T47D (cell line): ENCODE results near the gene KIF2A.
"Not testable (repeated sequence)": the region's sequence is repeated elsewhere in the genome, so short reads cannot be mapped to it uniquely, and the experiment has no call there.

Source experiments
- DNase-seq, 2 experiments: peaks; one replicate each; pipeline versions ENCODE4 v3.0.0 to v3.0.0-alpha.2; 2011 to 2012; ENCODE audit warnings: low read depth in 1 of 2, low spot score in 1 of 2
- JUND ChIP-seq: IDR thresholded peaks from 2 replicates; pipeline ENCODE4 v1.6.1; 2012; ENCODE audit warnings: low read depth
- in situ Hi-C: cut with HindIII; loops from 2 replicates; pipeline ENCODE4 v1.10.0; 2016; ENCODE audit warnings: low sequenced_read_pairs, low pct_unique_long_range_greater_than_20kb

The KIF2A gene

DNA sequence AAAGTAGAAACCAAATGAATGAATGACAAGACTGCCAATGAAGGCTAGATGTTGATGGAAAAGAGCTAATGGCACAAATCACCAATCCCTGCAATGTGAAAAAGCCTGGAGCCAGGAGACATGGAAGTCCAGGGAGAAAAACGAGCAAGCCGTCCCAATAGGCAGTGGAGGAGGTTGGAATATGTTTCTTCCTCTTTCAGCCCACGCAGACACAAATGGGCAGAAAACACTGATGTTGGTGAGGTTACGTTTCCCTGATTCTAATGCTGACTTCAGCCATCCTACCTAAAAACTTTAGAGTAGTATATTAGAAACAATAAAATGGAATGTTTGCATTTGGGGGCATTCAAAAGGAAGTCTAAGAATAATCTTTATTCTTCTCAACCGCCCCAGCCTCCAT is 23.9 kb upstream of the KIF2A start:
- no peak for DNase-seq
- in situ Hi-C loops = no loop called here
- TF ChIP-seq JUND = no peak

- DNase-seq = no peak
- in situ Hi-C loops = no loop called here
- TF ChIP-seq JUND = no peak
These were observed 23.0 kb upstream of the KIF2A start for GRCh38 chr5:62283005-62283404.

- no peak for TF ChIP-seq JUND
- DNase-seq = no peak
- in situ Hi-C loops = no loop called here
These were observed 22.1 kb upstream of the KIF2A start for GRCh38 chr5:62283861-62284260.

DNA sequence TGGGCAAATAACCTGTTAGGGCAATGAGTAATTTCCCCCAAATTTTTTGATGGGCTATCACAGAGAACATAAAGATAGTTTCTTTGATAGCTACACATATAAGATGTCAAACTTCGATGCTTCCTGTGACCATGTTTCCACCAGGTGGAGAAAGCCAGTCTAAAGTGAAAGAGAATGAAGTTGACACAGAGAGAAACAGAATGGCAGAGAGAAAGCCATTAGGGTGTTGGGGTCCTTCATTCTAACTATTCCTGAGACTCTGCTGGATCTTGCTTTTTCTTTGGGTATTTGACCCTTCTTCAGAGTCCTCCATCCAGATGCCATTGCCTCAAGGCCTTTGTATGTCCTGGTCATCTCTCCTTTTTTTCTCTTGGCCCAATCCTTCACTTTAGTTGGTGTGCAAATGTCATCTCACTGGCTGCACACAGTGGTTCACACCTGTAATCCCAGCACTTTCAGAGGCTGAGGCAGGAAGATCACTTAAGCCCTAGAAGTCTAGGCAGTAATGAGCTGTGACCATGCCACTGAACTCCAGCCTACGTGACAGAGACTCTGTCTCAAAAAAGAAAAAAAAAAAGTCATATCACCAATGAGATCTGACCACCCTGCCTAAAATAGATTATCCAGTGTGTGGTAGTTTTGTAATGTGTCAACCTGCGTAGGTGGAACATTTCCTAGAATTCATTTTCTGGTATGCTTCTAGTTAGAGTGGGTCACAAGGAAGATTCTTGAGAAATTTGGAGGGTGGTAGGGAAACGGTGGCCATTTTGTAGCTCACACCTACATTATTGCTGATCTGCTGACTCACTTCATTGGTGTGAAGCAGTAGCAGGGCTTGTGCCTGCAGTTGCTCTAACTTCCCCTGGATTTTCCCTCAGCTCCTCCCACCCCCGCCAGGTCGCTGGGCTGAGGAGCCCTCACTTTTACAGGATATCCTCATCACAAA is 20.8 kb upstream of the KIF2A start:
- TF ChIP-seq JUND = no peak
- no peak for DNase-seq
- in situ Hi-C loops = no loop called here

DNA sequence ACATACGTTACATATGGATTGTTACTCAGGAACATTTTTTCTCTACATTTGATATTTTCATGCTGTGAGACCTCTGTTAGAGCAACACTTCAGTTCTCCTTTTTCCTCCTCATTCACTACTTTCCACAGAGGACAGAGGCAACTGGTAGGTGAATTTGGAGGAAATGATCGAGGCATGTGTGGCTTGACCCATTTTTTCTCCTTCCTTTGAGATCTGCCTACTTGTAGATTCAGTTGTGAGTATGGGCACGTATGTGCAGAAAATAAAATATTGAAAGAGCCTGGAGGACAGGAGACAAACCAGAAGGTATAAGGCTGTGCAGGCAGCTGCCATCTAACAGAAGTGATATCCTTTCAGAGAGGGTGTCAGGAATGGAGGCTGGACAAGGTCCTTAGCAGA is 19.2 kb upstream of the KIF2A start:
- no peak for TF ChIP-seq JUND
- in situ Hi-C loops = no loop called here
- no peak for DNase-seq

GRCh38 chr5:62287237-62287636 is 18.8 kb upstream of the KIF2A start:
- TF ChIP-seq JUND = no peak
- DNase-seq = no peak
- in situ Hi-C loops = no loop called here

- in situ Hi-C loops = no loop called here
- TF ChIP-seq JUND = no peak
- DNase-seq = no peak
These were observed 17.9 kb upstream of the KIF2A start for GRCh38 chr5:62288118-62288517.

DNA sequence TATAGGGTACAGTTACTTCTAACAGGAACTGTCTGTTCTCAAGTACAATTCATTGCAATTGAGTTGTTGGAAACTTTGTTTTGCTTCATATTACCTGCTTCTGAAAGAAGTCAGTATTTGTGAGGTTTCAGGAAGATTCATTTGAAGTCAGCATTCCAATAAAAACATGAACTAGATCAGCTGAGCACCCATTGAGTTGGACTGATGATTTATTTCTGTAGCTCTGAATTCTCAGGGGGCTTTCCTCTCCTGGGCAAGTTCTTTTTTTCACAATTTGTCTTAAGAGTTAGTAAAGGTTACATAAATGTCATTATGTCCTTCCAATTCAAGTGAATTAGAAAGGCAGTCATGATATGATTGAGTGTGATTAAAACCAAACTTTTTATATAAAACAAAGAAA is 16.2 kb upstream of the KIF2A start:
- no peak for TF ChIP-seq JUND
- in situ Hi-C loops = no loop called here
- no peak for DNase-seq

GRCh38 chr5:62291829-62292228 is 14.2 kb upstream of the KIF2A start:
- DNase-seq, in situ Hi-C loops: not testable (repeated sequence)

- no peak for TF ChIP-seq JUND
- DNase-seq = peak in 1 of 2 experiments; percentile 10
- in situ Hi-C loops = no loop called here
These were observed 9.0 kb upstream of the KIF2A start for GRCh38 chr5:62296998-62297397.

- no peak for TF ChIP-seq JUND
- in situ Hi-C loops = no loop called here
- DNase-seq = no peak
These were observed 7.9 kb upstream of the KIF2A start for GRCh38 chr5:62298118-62298517.

GRCh38 chr5:62299101-62299500 is 6.9 kb upstream of the KIF2A start:
- DNase-seq = peak in 1 of 2 experiments; percentile 79
- TF ChIP-seq JUND = no peak
- in situ Hi-C loops = no loop called here

- no peak for TF ChIP-seq JUND
- DNase-seq = no peak
- in situ Hi-C loops = no loop called here
These were observed 6.4 kb upstream of the KIF2A start for GRCh38 chr5:62299600-62299999.

GRCh38 chr5:62305358-62305714 is 670 bp upstream of the KIF2A start:
- no peak for DNase-seq
- in situ Hi-C loops = no loop called here
- TF ChIP-seq JUND = no peak
